ENCODE measurements around the gene ELMO1.

The ELMO1 gene

GRCh38 chr7:37048674-37049073 lies 400.0 kb downstream of the ELMO1 start:
- no peaks in the 10 kb centered on the region for H3K36me3 ChIP-seq (ENCODE audit: control insufficient read depth in 2 of 2, insufficient read depth in 2 of 2, low read length in 2 of 2)
- H3K27me3 ChIP-seq (ENCODE audit: control insufficient read depth in 2 of 2, insufficient read depth in 2 of 2, low read length in 2 of 2): no peaks in the 10 kb centered on the region
- no peak overlapping the region for H3K9ac ChIP-seq (ENCODE audit: low read depth in 1 of 2, low read length in 2 of 2)
- H3K27ac ChIP-seq (ENCODE audit: low read depth in 2 of 2, low read length in 2 of 2): no peak overlapping the region
- H3K9me3 ChIP-seq (ENCODE audit: control insufficient read depth in 2 of 2, low read length in 2 of 2): no peaks in the 10 kb centered on the region
- H3K4me1 ChIP-seq (ENCODE audit: control insufficient read depth in 2 of 2, insufficient read depth in 2 of 2, low read length in 2 of 2): no peaks in the 10 kb centered on the region
- H3K4me3 ChIP-seq (ENCODE audit: low read length in 2 of 2): no peak overlapping the region

GRCh38 chr7:37047260-37047659 lies 401.4 kb downstream of the ELMO1 start:
- H3K9me3 ChIP-seq (ENCODE audit: control insufficient read depth in 2 of 2, low read length in 2 of 2): no peaks in the 10 kb centered on the region

GRCh38 chr7:37046531-37047079 lies 402.1 kb downstream of the ELMO1 start:
- H3K9me3 ChIP-seq (ENCODE audit: control insufficient read depth in 2 of 2, low read length in 2 of 2): no peaks in the 10 kb centered on the region
- H3K27me3 ChIP-seq (ENCODE audit: control insufficient read depth in 2 of 2, insufficient read depth in 2 of 2, low read length in 2 of 2): no peaks in the 10 kb centered on the region
- no peak overlapping the region for H3K9ac ChIP-seq (ENCODE audit: low read depth in 1 of 2, low read length in 2 of 2)
- H3K4me1 ChIP-seq (ENCODE audit: control insufficient read depth in 2 of 2, insufficient read depth in 2 of 2, low read length in 2 of 2): no peaks in the 10 kb centered on the region
- H3K4me3 ChIP-seq (ENCODE audit: low read length in 2 of 2): no peak overlapping the region
- no peak overlapping the region for H3K27ac ChIP-seq (ENCODE audit: low read depth in 2 of 2, low read length in 2 of 2)
- no peaks in the 10 kb centered on the region for H3K36me3 ChIP-seq (ENCODE audit: control insufficient read depth in 2 of 2, insufficient read depth in 2 of 2, low read length in 2 of 2)

More at GRCh38 chr7:37047260-37047659, 401.4 kb downstream of the ELMO1 start:
- H3K27ac ChIP-seq (ENCODE audit: low read depth in 2 of 2, low read length in 2 of 2): no peak overlapping the region
- no peaks in the 10 kb centered on the region for H3K36me3 ChIP-seq (ENCODE audit: control insufficient read depth in 2 of 2, insufficient read depth in 2 of 2, low read length in 2 of 2)
- H3K4me1 ChIP-seq (ENCODE audit: control insufficient read depth in 2 of 2, insufficient read depth in 2 of 2, low read length in 2 of 2): no peaks in the 10 kb centered on the region
- no peak overlapping the region for H3K9ac ChIP-seq (ENCODE audit: low read depth in 1 of 2, low read length in 2 of 2)
- H3K27me3 ChIP-seq (ENCODE audit: control insufficient read depth in 2 of 2, insufficient read depth in 2 of 2, low read length in 2 of 2): no peaks in the 10 kb centered on the region
- H3K4me3 ChIP-seq (ENCODE audit: low read length in 2 of 2): no peak overlapping the region

GRCh38 chr7:37045681-37046179 lies 402.9 kb downstream of the ELMO1 start:
- no peak overlapping the region for H3K27ac ChIP-seq (ENCODE audit: low read depth in 2 of 2, low read length in 2 of 2)
- no peaks in the 10 kb centered on the region for H3K36me3 ChIP-seq (ENCODE audit: control insufficient read depth in 2 of 2, insufficient read depth in 2 of 2, low read length in 2 of 2)
- H3K9ac ChIP-seq (ENCODE audit: low read depth in 1 of 2, low read length in 2 of 2): no peak overlapping the region
- no peak overlapping the region for H3K4me3 ChIP-seq (ENCODE audit: low read length in 2 of 2)
- H3K4me1 ChIP-seq (ENCODE audit: control insufficient read depth in 2 of 2, insufficient read depth in 2 of 2, low read length in 2 of 2): no peaks in the 10 kb centered on the region
- no peaks in the 10 kb centered on the region for H3K9me3 ChIP-seq (ENCODE audit: control insufficient read depth in 2 of 2, low read length in 2 of 2)
- no peaks in the 10 kb centered on the region for H3K27me3 ChIP-seq (ENCODE audit: control insufficient read depth in 2 of 2, insufficient read depth in 2 of 2, low read length in 2 of 2)

- Histone ChIP-seq H3K4me1 (ENCODE audit: control insufficient read depth in 2 of 2, insufficient read depth in 2 of 2, low read length in 2 of 2) (no peaks in the 10 kb centered on the region), H3K36me3 (ENCODE audit: control insufficient read depth in 2 of 2, insufficient read depth in 2 of 2, low read length in 2 of 2) (no peaks in the 10 kb centered on the region), H3K27ac (ENCODE audit: low read depth in 2 of 2, low read length in 2 of 2) (no peak overlapping the region), H3K9me3 (ENCODE audit: control insufficient read depth in 2 of 2, low read length in 2 of 2) (no peaks in the 10 kb centered on the region), H3K4me3 (ENCODE audit: low read length in 2 of 2) (no peak overlapping the region), H3K9ac (ENCODE audit: low read depth in 1 of 2, low read length in 2 of 2) (no peak overlapping the region), H3K27me3 (ENCODE audit: control insufficient read depth in 2 of 2, insufficient read depth in 2 of 2, low read length in 2 of 2) (no peaks in the 10 kb centered on the region)
Observed at GRCh38 chr7:37041461-37041860, 407.2 kb downstream of the ELMO1 start.

- Histone ChIP-seq H3K4me1 (ENCODE audit: control insufficient read depth in 2 of 2, insufficient read depth in 2 of 2, low read length in 2 of 2) (no peaks in the 10 kb centered on the region), H3K9me3 (ENCODE audit: control insufficient read depth in 2 of 2, low read length in 2 of 2) (no peaks in the 10 kb centered on the region), H3K27ac (ENCODE audit: low read depth in 2 of 2, low read length in 2 of 2) (no peak overlapping the region), H3K9ac (ENCODE audit: low read depth in 1 of 2, low read length in 2 of 2) (no peak overlapping the region), H3K36me3 (ENCODE audit: control insufficient read depth in 2 of 2, insufficient read depth in 2 of 2, low read length in 2 of 2) (no peaks in the 10 kb centered on the region), H3K27me3 (ENCODE audit: control insufficient read depth in 2 of 2, insufficient read depth in 2 of 2, low read length in 2 of 2) (no peaks in the 10 kb centered on the region), H3K4me3 (ENCODE audit: low read length in 2 of 2) (no peak overlapping the region)
Observed at GRCh38 chr7:37040330-37040729, 408.3 kb downstream of the ELMO1 start.

- H3K27ac ChIP-seq (ENCODE audit: low read depth in 2 of 2, low read length in 2 of 2): no peak overlapping the region
- H3K4me3 ChIP-seq (ENCODE audit: low read length in 2 of 2): no peak overlapping the region
- H3K27me3 ChIP-seq (ENCODE audit: control insufficient read depth in 2 of 2, insufficient read depth in 2 of 2, low read length in 2 of 2): no peaks in the 10 kb centered on the region
- no peaks in the 10 kb centered on the region for H3K36me3 ChIP-seq (ENCODE audit: control insufficient read depth in 2 of 2, insufficient read depth in 2 of 2, low read length in 2 of 2)
- H3K9me3 ChIP-seq (ENCODE audit: control insufficient read depth in 2 of 2, low read length in 2 of 2): no peaks in the 10 kb centered on the region
- no peaks in the 10 kb centered on the region for H3K4me1 ChIP-seq (ENCODE audit: control insufficient read depth in 2 of 2, insufficient read depth in 2 of 2, low read length in 2 of 2)
- no peak overlapping the region for H3K9ac ChIP-seq (ENCODE audit: low read depth in 1 of 2, low read length in 2 of 2)
Observed at GRCh38 chr7:37039131-37039749, 409.4 kb downstream of the ELMO1 start.

GRCh38 chr7:37038706-37039105 lies 410.0 kb downstream of the ELMO1 start:
- no peaks in the 10 kb centered on the region for H3K27me3 ChIP-seq (ENCODE audit: control insufficient read depth in 2 of 2, insufficient read depth in 2 of 2, low read length in 2 of 2)
- H3K27ac ChIP-seq (ENCODE audit: low read depth in 2 of 2, low read length in 2 of 2): no peak overlapping the region

GRCh38 chr7:37037286-37037685 lies 411.4 kb downstream of the ELMO1 start:
- Histone ChIP-seq H3K36me3 (ENCODE audit: control insufficient read depth in 2 of 2, insufficient read depth in 2 of 2, low read length in 2 of 2) (no peaks in the 10 kb centered on the region), H3K27ac (ENCODE audit: low read depth in 2 of 2, low read length in 2 of 2) (no peak overlapping the region), H3K4me1 (ENCODE audit: control insufficient read depth in 2 of 2, insufficient read depth in 2 of 2, low read length in 2 of 2) (peaks cover 0 to 2% of the 10 kb centered on the region in 2 donors), H3K27me3 (ENCODE audit: control insufficient read depth in 2 of 2, insufficient read depth in 2 of 2, low read length in 2 of 2) (no peaks in the 10 kb centered on the region), H3K9ac (ENCODE audit: low read depth in 1 of 2, low read length in 2 of 2) (no peak overlapping the region), H3K4me3 (ENCODE audit: low read length in 2 of 2) (no peak overlapping the region), H3K9me3 (ENCODE audit: control insufficient read depth in 2 of 2, low read length in 2 of 2) (no peaks in the 10 kb centered on the region)

More at GRCh38 chr7:37038706-37039105, 410.0 kb downstream of the ELMO1 start:
- H3K4me3 ChIP-seq (ENCODE audit: low read length in 2 of 2): no peak overlapping the region
- no peaks in the 10 kb centered on the region for H3K4me1 ChIP-seq (ENCODE audit: control insufficient read depth in 2 of 2, insufficient read depth in 2 of 2, low read length in 2 of 2)
- H3K9me3 ChIP-seq (ENCODE audit: control insufficient read depth in 2 of 2, low read length in 2 of 2): no peaks in the 10 kb centered on the region
- no peak overlapping the region for H3K9ac ChIP-seq (ENCODE audit: low read depth in 1 of 2, low read length in 2 of 2)
- H3K36me3 ChIP-seq (ENCODE audit: control insufficient read depth in 2 of 2, insufficient read depth in 2 of 2, low read length in 2 of 2): no peaks in the 10 kb centered on the region

GRCh38 chr7:37035631-37036030 lies 413.0 kb downstream of the ELMO1 start:
- Histone ChIP-seq H3K27me3 (ENCODE audit: control insufficient read depth in 2 of 2, insufficient read depth in 2 of 2, low read length in 2 of 2) (no peaks in the 10 kb centered on the region), H3K9me3 (ENCODE audit: control insufficient read depth in 2 of 2, low read length in 2 of 2) (no peaks in the 10 kb centered on the region), H3K9ac (ENCODE audit: low read depth in 1 of 2, low read length in 2 of 2) (no peak overlapping the region), H3K27ac (ENCODE audit: low read depth in 2 of 2, low read length in 2 of 2) (no peak overlapping the region), H3K4me3 (ENCODE audit: low read length in 2 of 2) (no peak overlapping the region), H3K36me3 (ENCODE audit: control insufficient read depth in 2 of 2, insufficient read depth in 2 of 2, low read length in 2 of 2) (no peaks in the 10 kb centered on the region), H3K4me1 (ENCODE audit: control insufficient read depth in 2 of 2, insufficient read depth in 2 of 2, low read length in 2 of 2) (peaks cover 0 to 5% of the 10 kb centered on the region in 2 donors)

Data from mucosa of rectum (tissue), 2 donors.